HL-60 (cell line): Measurements from ENCODE around the gene PITPNB.

ENCODE experiments used
- DNase-seq, 2 experiments: peaks; one replicate each; pipeline ENCODE4 v3.0.0-alpha.2; 2010 to 2020; ENCODE audit warnings: low read depth in 1 of 2, low spot score in 1 of 2
- H3K27ac ChIP-seq: fragments of 250-450 bp; sonication (Bioruptor Pico); replicated peaks from 2 replicates; pipeline ENCODE4 v1.5.1; 2020; ENCODE audit warnings: mild to moderate bottlenecking, moderate library complexity
- H3K27me3 ChIP-seq: fragments of 250-450 bp; sonication (Bioruptor Pico); 2 replicates; pipeline ENCODE4 v1.5.1; 2021; ENCODE audit warnings: mild to moderate bottlenecking, moderate library complexity; ENCODE audit not compliant: insufficient read depth, poor library complexity, severe bottlenecking
- H3K4me3 ChIP-seq: replicated peaks from 2 replicates; pipeline ENCODE4 v1.5.1; 2011; ENCODE audit warnings: mild to moderate bottlenecking, control low read depth, low read length; ENCODE audit not compliant: insufficient read depth
- CTCF ChIP-seq: IDR thresholded peaks from one replicate; pipeline ENCODE4 v1.5.1; 2011; ENCODE audit warnings: low read length, control low read depth, inconsistent platforms; ENCODE audit not compliant: insufficient read depth
- GABPA ChIP-seq: IDR thresholded peaks from 2 replicates; pipeline ENCODE4 v1.6.1; 2012; ENCODE audit warnings: low read depth
- POLR2AphosphoS5 ChIP-seq: IDR thresholded peaks from 2 replicates; pipeline ENCODE4 v1.6.1; 2012; ENCODE audit warnings: low read depth
- REST ChIP-seq: IDR thresholded peaks from 2 replicates; pipeline ENCODE4 v1.6.1; 2012; ENCODE audit warnings: low read depth; ENCODE audit not compliant: insufficient replicate concordance
- SPI1 ChIP-seq: IDR thresholded peaks from 2 replicates; pipeline ENCODE4 v1.6.1; 2012; ENCODE audit warnings: low read depth, mild to moderate bottlenecking, borderline replicate concordance

Gene PITPNB

GRCh38 chr22:27814993-27815392, 104.1 kb downstream of the PITPNB start:
- H3K4me3 ChIP-seq, result no peak overlapping the region
- no peaks in the 10 kb centered on the region for H3K27me3 ChIP-seq
- no peak overlapping the region for H3K27ac ChIP-seq
- TF ChIP-seq POLR2AphosphoS5 (no peak), CTCF (no peak), GABPA (no peak), SPI1 (no peak), REST (no peak)
- DNase-seq, result no peak

- no peak for DNase-seq
- Histone ChIP-seq H3K27me3 (no peaks in the 10 kb centered on the region), H3K27ac (no peak overlapping the region), H3K4me3 (no peak overlapping the region)
- TF ChIP-seq POLR2AphosphoS5 (no peak), REST (no peak)
These were observed 107.3 kb downstream of the PITPNB start for GRCh38 chr22:27811778-27812177.

- TF ChIP-seq CTCF, result no peak
- no peak for TF ChIP-seq SPI1
- no peak for TF ChIP-seq GABPA
- no peak for TF ChIP-seq POLR2AphosphoS5
- no peak for TF ChIP-seq REST
- no peaks in the 10 kb centered on the region for H3K27me3 ChIP-seq
- H3K4me3 ChIP-seq, result no peak overlapping the region
- H3K27ac ChIP-seq, result no peak overlapping the region
- DNase-seq, result no peak
These were observed 108.4 kb downstream of the PITPNB start for GRCh38 chr22:27810609-27811151.
